Endothelial cell of umbilical vein (primary cell): Measurements from ENCODE around the gene SLC16A7.

ENCODE experiments used
- EZH2 ChIP-seq: IDR thresholded peaks from 2 replicates; pipeline ENCODE4 v1.6.1; 2012; ENCODE audit warnings: borderline replicate concordance, low read depth, mild to moderate bottlenecking, moderate library complexity, low read length, inconsistent platforms; ENCODE audit not compliant: severe bottlenecking
- POLR2A ChIP-seq: IDR thresholded peaks from 2 replicates; pipeline ENCODE4 v1.6.1; 2012; ENCODE audit warnings: low read depth, mild to moderate bottlenecking, control low read depth, low read length

DNA sequence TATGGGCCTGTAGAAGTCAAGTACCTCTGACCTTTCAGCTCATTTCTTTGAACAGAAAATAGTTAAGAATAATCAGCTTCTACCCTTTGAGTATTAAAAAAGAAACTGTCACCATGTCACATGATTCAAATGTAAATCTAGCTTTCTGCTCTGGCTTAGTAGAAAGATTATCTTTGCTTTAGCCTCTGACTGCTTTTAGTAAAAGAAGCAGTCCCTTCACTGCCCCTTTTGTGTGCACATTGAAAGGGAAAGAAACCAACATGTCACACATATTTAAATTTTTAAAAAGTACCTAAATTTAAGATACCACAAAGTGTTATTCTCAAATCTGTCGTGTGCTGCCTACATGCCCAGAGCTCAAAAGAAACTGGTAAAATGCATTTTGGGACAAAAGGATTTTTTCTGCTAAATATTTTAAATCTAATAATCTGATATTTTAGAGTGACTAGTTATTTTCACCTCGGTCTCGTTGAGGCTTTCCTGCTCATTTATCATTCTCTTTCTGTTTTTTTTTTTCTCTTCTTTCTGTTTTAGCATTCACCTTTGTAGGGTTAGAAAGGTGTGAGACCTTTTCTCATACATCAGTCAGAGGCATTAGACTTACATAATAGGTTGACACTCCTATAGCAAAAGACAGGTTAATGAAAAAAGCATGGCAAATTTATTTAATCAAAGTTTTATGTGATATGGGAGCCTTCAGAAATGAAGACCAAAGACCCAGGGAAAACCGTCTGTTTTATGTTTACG, 41.3 kb downstream of the SLC16A7 start:
- TF ChIP-seq POLR2A (no peak), EZH2 (no peak)
